H1 (cell line): ENCODE results near the gene CDYL2. TPM values are rescaled to one million over a fixed set of nuclear protein-coding genes. Genes with fewer than 3 reads are reported as not detected.

Source experiments
- CTCF ChIA-PET: fragments of 300-600 bp; sonication (Branson Sonifier 250); formaldehyde crosslinking; loops from one replicate; lab custom pipeline; 2021; ENCODE audit not compliant: partially characterized antibody; lab: Charles Lee
- POLR2A ChIA-PET: fragments of 300-600 bp; sonication (Branson Sonifier 250); formaldehyde crosslinking; loops from one replicate; lab custom pipeline; 2021; ENCODE audit warnings: inconsistent platforms; ENCODE audit not compliant: partially characterized antibody; lab: Charles Lee
- DNase-seq, 2 experiments: peaks; one replicate each; pipeline versions ENCODE4 v3.0.0 to v3.0.0-alpha.2; 2010 to 2022; ENCODE audit warnings: low spot score in 2 of 2, low read depth in 1 of 2, mixed read lengths in 1 of 2
- FAIRE-seq: peaks from 2 replicates; lab custom pipeline; 2011; peaks lifted over from hg19 to GRCh38; lab: Jason Lieb, UNC
- H2AFZ ChIP-seq: 2 replicates; pipeline ENCODE4 v1.8.1; 2012; ENCODE audit warnings: low read length, inconsistent platforms
- H2AK5ac ChIP-seq: 2 replicates; pipeline ENCODE4 v1.6.1; 2013; ENCODE audit warnings: low read depth, low read length
- H2BK120ac ChIP-seq: replicated peaks from 2 replicates; pipeline ENCODE3; 2013; ENCODE audit warnings: low read depth, low read length, inconsistent platforms
- H2BK12ac ChIP-seq: 2 replicates; pipeline ENCODE4 v1.6.1; 2013; ENCODE audit warnings: low read depth, low read length
- H2BK15ac ChIP-seq: 2 replicates; pipeline ENCODE4 v1.6.1; 2013; ENCODE audit warnings: low read length
- H2BK20ac ChIP-seq: 2 replicates; pipeline ENCODE4 v1.6.1; 2013; ENCODE audit warnings: low read length
- H2BK5ac ChIP-seq: 2 replicates; pipeline ENCODE4 v1.6.1; 2013; ENCODE audit warnings: low read depth, low read length
- H3K14ac ChIP-seq: 2 replicates; pipeline ENCODE4 v1.6.1; 2013; ENCODE audit warnings: inconsistent platforms; ENCODE audit not compliant: insufficient read length
- H3K18ac ChIP-seq: 2 replicates; pipeline ENCODE4 v1.6.1; 2013; ENCODE audit warnings: low read length; ENCODE audit errors: extremely low read depth
- H3K23ac ChIP-seq: 2 replicates; pipeline ENCODE4 v1.6.1; 2013; ENCODE audit warnings: inconsistent platforms; ENCODE audit not compliant: insufficient read length
- H3K23me2 ChIP-seq: 2 replicates; pipeline ENCODE4 v1.6.1; 2013; ENCODE audit warnings: low read depth, low read length
- H3K27ac ChIP-seq: 2 replicates; pipeline ENCODE4 v1.6.1; 2011; ENCODE audit warnings: low read depth, low read length, inconsistent platforms
- H3K27me3 ChIP-seq, 4 experiments: replicated peaks in 1 of 4; 1 replicate in 1 of 4; 2 replicates in 3 of 4; pipeline versions ENCODE4 v1.6.1 to v1.8.1; 2011 to 2013; ENCODE audit warnings: low read length in 3 of 4, mild to moderate bottlenecking in 3 of 4, inconsistent platforms in 2 of 4, mixed read lengths in 2 of 4, moderate library complexity in 1 of 4; ENCODE audit not compliant: control insufficient read depth in 3 of 4, insufficient read depth in 3 of 4; ENCODE audit errors: extremely low read depth in 1 of 4
- H3K36me3 ChIP-seq, 4 experiments: 2 replicates each; pipeline versions ENCODE4 v1.6.1 to v1.8.1; 2011 to 2013; ENCODE audit warnings: mild to moderate bottlenecking in 4 of 4, low read length in 3 of 4, moderate library complexity in 2 of 4, control low read depth in 1 of 4, inconsistent platforms in 1 of 4; ENCODE audit not compliant: insufficient read depth in 4 of 4, control insufficient read depth in 2 of 4
- H3K4ac ChIP-seq: replicated peaks from 2 replicates; pipeline ENCODE3; 2013; ENCODE audit warnings: low read length, low read depth, mixed read lengths, inconsistent platforms; ENCODE audit not compliant: insufficient read length
- H3K4me1 ChIP-seq, 4 experiments: replicated peaks in 1 of 4; 1 replicate in 1 of 4; 2 replicates in 3 of 4; pipeline versions ENCODE4 v1.6.1 to v1.8.1; 2011 to 2013; ENCODE audit warnings: low read length in 3 of 4, inconsistent platforms in 2 of 4, mixed read lengths in 1 of 4; ENCODE audit not compliant: insufficient read depth in 4 of 4, control insufficient read depth in 3 of 4
- H3K4me2 ChIP-seq, 2 experiments: 2 replicates each; pipeline versions ENCODE4 v1.6.1 to v1.8.1; 2011 to 2013; ENCODE audit warnings: low read depth in 2 of 2, low read length in 2 of 2, control low read depth in 1 of 2, inconsistent platforms in 1 of 2, mild to moderate bottlenecking in 1 of 2; ENCODE audit not compliant: insufficient read depth in 1 of 2
- H3K4me3 ChIP-seq, 4 experiments: fragments of 200-600, 300-600 bp in 1 of 4; sonication (generic), shearing (Covaris generic), sonication (Bioruptor Twin) in 1 of 4; 2 replicates each; pipeline versions ENCODE4 v1.5.1 to v1.8.1; 2011 to 2016; ENCODE audit warnings: low read length in 4 of 4, low read depth in 3 of 4, control low read depth in 2 of 4, inconsistent platforms in 2 of 4, mild to moderate bottlenecking in 2 of 4, mixed read lengths in 1 of 4, moderate library complexity in 1 of 4; ENCODE audit not compliant: insufficient read depth in 2 of 4; ENCODE audit errors: extremely low read depth in 1 of 4
- H3K56ac ChIP-seq: replicated peaks from 2 replicates; pipeline ENCODE3; 2013; ENCODE audit warnings: low read depth, mild to moderate bottlenecking, mixed read lengths, low read length, inconsistent platforms; ENCODE audit not compliant: insufficient read length
- H3K79me1 ChIP-seq: 2 replicates; pipeline ENCODE4 v1.6.1; 2013; ENCODE audit warnings: low read depth, low read length, control low read depth
- H3K79me2 ChIP-seq, 2 experiments: 2 replicates each; pipeline versions ENCODE4 v1.6.1 to v1.8.1; 2012 to 2013; ENCODE audit warnings: low read length in 2 of 2, mild to moderate bottlenecking in 2 of 2, inconsistent platforms in 1 of 2; ENCODE audit not compliant: insufficient read depth in 2 of 2, control insufficient read depth in 1 of 2
- H3K9ac ChIP-seq, 4 experiments: replicated peaks in 1 of 4; 1 replicate in 1 of 4; 2 replicates in 3 of 4; pipeline versions ENCODE4 v1.6.1 to v1.8.1; 2011 to 2013; ENCODE audit warnings: low read depth in 3 of 4, low read length in 3 of 4, control low read depth in 2 of 4, mild to moderate bottlenecking in 2 of 4, moderate library complexity in 2 of 4, inconsistent platforms in 1 of 4; ENCODE audit errors: extremely low read depth in 1 of 4
- H3K9me3 ChIP-seq, 2 experiments: 2 replicates each; pipeline versions ENCODE4 v1.6.1 to v1.8.1; 2012 to 2013; ENCODE audit warnings: mild to moderate bottlenecking in 2 of 2, moderate library complexity in 2 of 2, control low read depth in 1 of 2, inconsistent platforms in 1 of 2, low read depth in 1 of 2, low read length in 1 of 2, mixed read lengths in 1 of 2; ENCODE audit not compliant: insufficient read depth in 2 of 2
- H4K20me1 ChIP-seq, 2 experiments: replicated peaks in 1 of 2; 2 replicates each; pipeline versions ENCODE3 to v1.8.1; 2011 to 2013; ENCODE audit warnings: inconsistent platforms in 2 of 2, low read length in 2 of 2, mild to moderate bottlenecking in 1 of 2; ENCODE audit not compliant: insufficient read depth in 2 of 2, control insufficient read depth in 1 of 2
- H4K5ac ChIP-seq: 2 replicates; pipeline ENCODE4 v1.6.1; 2013; ENCODE audit warnings: low read length, low read depth, mixed read lengths, inconsistent platforms; ENCODE audit not compliant: insufficient read length
- H4K8ac ChIP-seq: 2 replicates; pipeline ENCODE4 v1.8.0; 2013; ENCODE audit warnings: mild to moderate bottlenecking, moderate library complexity, low read length, inconsistent platforms; ENCODE audit not compliant: insufficient read depth; ENCODE audit errors: extremely low read depth
- H4K91ac ChIP-seq: replicated peaks from 2 replicates; pipeline ENCODE3; 2013; ENCODE audit warnings: low read length, mixed read lengths, inconsistent platforms; ENCODE audit not compliant: insufficient read length
- ATF3 ChIP-seq: IDR thresholded peaks from 2 replicates; pipeline ENCODE4 v1.6.1; 2011; ENCODE audit warnings: low read depth, mild to moderate bottlenecking, low read length; ENCODE audit not compliant: insufficient read depth
- CTBP2 ChIP-seq: IDR thresholded peaks from 2 replicates; pipeline ENCODE4 v1.7.0; 2011; ENCODE audit warnings: borderline replicate concordance, mild to moderate bottlenecking, moderate library complexity, mixed read lengths, low read length; ENCODE audit not compliant: insufficient read depth, insufficient read length
- EP300 ChIP-seq, 2 experiments: IDR thresholded peaks; 1 replicate in 1 of 2; 2 replicates in 1 of 2; pipeline ENCODE4 v1.6.1; 2011 to 2012; ENCODE audit warnings: low read depth in 2 of 2, low read length in 2 of 2, mild to moderate bottlenecking in 2 of 2, borderline replicate concordance in 1 of 2, inconsistent platforms in 1 of 2, moderate library complexity in 1 of 2
- NRF1 ChIP-seq: IDR thresholded peaks from 2 replicates; pipeline ENCODE4 v1.6.1; 2011; ENCODE audit warnings: mild to moderate bottlenecking, low read depth, low read length, improper control_type of control experiment
- PHF8 ChIP-seq: fragments of 200-600 bp; sonication (generic); conservative IDR thresholded peaks from 2 replicates; pipeline ENCODE4 v1.7.1; 2012; ENCODE audit warnings: low read depth, mild to moderate bottlenecking, inconsistent platforms, low read length, moderate library complexity
- TAF1 ChIP-seq: IDR thresholded peaks from 2 replicates; pipeline ENCODE4 v1.6.1; 2011; ENCODE audit warnings: mild to moderate bottlenecking, low read depth, low read length
- TEAD4 ChIP-seq: IDR thresholded peaks from 2 replicates; pipeline ENCODE4 v1.6.1; 2012; ENCODE audit warnings: low read depth, low read length, inconsistent platforms, mixed read lengths
- USF2 ChIP-seq: IDR thresholded peaks from 2 replicates; pipeline ENCODE4 v1.6.1; 2011; ENCODE audit warnings: low read length, improper control_type of control experiment
- polyA plus RNA-seq, 7 experiments: library from polyadenylated mRNA; depleted of rRNA in 3 of 7; stranded (reverse) in 5 of 7; unstranded in 2 of 7; fragments of >200 nt in 5 of 7; fragments of 200-250 nt in 2 of 7; gene quantifications; 1 replicate in 5 of 7; 2 replicates in 1 of 7; 4 replicates in 1 of 7; pipeline versions ENCODE4 v1.2.1 to v1.2.3, GENCODE V29; 2011 to 2013; ENCODE audit warnings: missing spikeins in 2 of 7, mixed read lengths in 2 of 7
- total RNA-seq: library from RNA; stranded (reverse); fragmentation: NEBNext Ultra II Directional; extraction: Animal tissue kit (Norgen Biotek cat#: 25700); gene quantifications from 2 replicates; pipeline ENCODE4 v1.2.1, GENCODE V29; 2021

CDYL2 gene
- total and polyA plus RNA-seq, 2 of the 8 experiments (the other 6 are each of a cell fraction or from before 2014, with no cell fraction given), result 0.33 to 5.3 TPM

GRCh38 chr16:80841231-80841630, 36.8 kb upstream of the CDYL2 start:
- POLR2A ChIA-PET, result no interaction called here
- H3K9me3 ChIP-seq, result peaks cover 13 to 31% of the 10 kb centered on the region in 2 experiments; a peak in 3 of 4 replicates
- no peak for FAIRE-seq
- no peak overlapping the region for H3K14ac ChIP-seq
- H2AK5ac ChIP-seq, result no peak overlapping the region
- H2AFZ ChIP-seq, result no peak overlapping the region
- no peak overlapping the region for H4K5ac ChIP-seq
- H4K20me1 ChIP-seq, result no peaks in the 10 kb centered on the region
- TF ChIP-seq PHF8 (no peak), NRF1 (no peak), TEAD4 (no peak), TAF1 (no peak), EP300 (IDR thresholded peaks at IDR 0.05; ENCODE audit: borderline replicate concordance in 1 of 2, low read depth in 2 of 2, low read length in 2 of 2) (no peak), USF2 (no peak), ATF3 (no peak), CTBP2 (no peak)
- TF ChIP-seq, all 59 proteins: peak for 0
- H2BK12ac ChIP-seq, result no peak overlapping the region
- no peaks in the 10 kb centered on the region for H3K79me1 ChIP-seq
- no peak overlapping the region for H3K27ac ChIP-seq
- no peak overlapping the region for H3K9ac ChIP-seq
- H4K8ac ChIP-seq, result no peak overlapping the region
- no peak overlapping the region for H2BK20ac ChIP-seq
- no peak overlapping the region for H3K4me2 ChIP-seq
- no peak overlapping the region for H3K56ac ChIP-seq
- no peaks in the 10 kb centered on the region for H3K79me2 ChIP-seq
- no peak overlapping the region for H2BK120ac ChIP-seq
- CTCF ChIA-PET, result no interaction called here
- H3K4me3 ChIP-seq, result no peak overlapping the region
- DNase-seq, result no peak
- H3K18ac ChIP-seq, result no peak overlapping the region
- no peak overlapping the region for H3K23ac ChIP-seq
- no peak overlapping the region for H2BK15ac ChIP-seq
- H3K4ac ChIP-seq, result no peak overlapping the region
- H4K91ac ChIP-seq, result no peak overlapping the region
- no peaks in the 10 kb centered on the region for H3K4me1 ChIP-seq
- no peaks in the 10 kb centered on the region; a peak in 1 of 7 replicates for H3K27me3 ChIP-seq
- no peaks in the 10 kb centered on the region for H3K23me2 ChIP-seq
- H3K36me3 ChIP-seq, result no peaks in the 10 kb centered on the region
- no peak overlapping the region for H2BK5ac ChIP-seq
